HCT116 (cell line): ENCODE results near the gene FSD1L. TPM values are rescaled to one million over a fixed set of nuclear protein-coding genes. Genes with fewer than 3 reads are reported as not detected.

ENCODE experiments used
- ATAC-seq: fragments of 200-7000 bp; cut with Tn5 transposase; 2 replicates; pipeline ENCODE4 v1.9.1; 2020; ENCODE audit warnings: mild to moderate bottlenecking, moderate library complexity
- BruUV-seq: library from RNA; stranded (reverse); fragments of 400-500 nt; replicated peaks from 2 replicates; lab custom pipeline; 2021; lab: Mats Ljungman, UMichigan
- CTCF ChIA-PET: fragments of 300-600 bp; sonication (Branson Sonifier 250); formaldehyde crosslinking; loops from one replicate; lab custom pipeline; 2021; ENCODE audit warnings: antibody characterized with exemption; lab: Charles Lee
- POLR2A ChIA-PET: fragments of 300-600, 350-600 bp; sonication (Branson Sonifier 250); formaldehyde crosslinking; loops from one replicate; lab custom pipeline; 2021; ENCODE audit warnings: antibody characterized with exemption; lab: Charles Lee
- RAD21 ChIA-PET, 2 experiments: fragments of 300-600 bp; sonication (Branson Sonifier 250); formaldehyde crosslinking; loops; one replicate each; lab custom pipeline; 2023; ENCODE audit warnings: low total read pairs in 2 of 2; ENCODE audit not compliant: uncharacterized antibody in 2 of 2, unreplicated experiment in 2 of 2, low non-redundant PET in 1 of 2; lab: Charles Lee
- DNase-seq: peaks from one replicate; pipeline ENCODE4 v3.0.0-alpha.2; 2010; ENCODE audit warnings: low read depth, low spot score
- H2AFZ ChIP-seq: fragments of 200-600 bp; shearing (Covaris generic), sonication (generic); 2 replicates; pipeline ENCODE4 v1.6.1; 2017; ENCODE audit warnings: low read depth, mixed run types, mixed read lengths, antibody characterized with exemption, low read length; ENCODE audit not compliant: poor library complexity, severe bottlenecking
- H3K27ac ChIP-seq: 2 replicates; pipeline ENCODE4 v1.5.1; 2012; ENCODE audit warnings: low read depth, low read length
- H3K27me3 ChIP-seq: fragments of 200-600 bp; sonication (generic); 2 replicates; pipeline ENCODE4 v1.6.1; 2016; ENCODE audit warnings: mixed run types, low read length, mixed read lengths; ENCODE audit not compliant: insufficient read depth
- H3K36me3 ChIP-seq, 2 experiments: fragments of 200-500 bp in 1 of 2; fragments of 200-600 bp in 1 of 2; sonication (Bioruptor generic) in 1 of 2; sonication (generic) in 1 of 2; 2 replicates each; pipeline versions ENCODE4 v1.5.1 to v1.6.1; 2014 to 2016; ENCODE audit warnings: low read length in 2 of 2, inconsistent platforms in 1 of 2, mixed read lengths in 1 of 2, mixed run types in 1 of 2; ENCODE audit not compliant: insufficient read depth in 2 of 2, control insufficient read depth in 1 of 2
- H3K4me1 ChIP-seq, 2 experiments: fragments of 200-600 bp in 1 of 2; sonication (generic) in 1 of 2; 2 replicates each; pipeline versions ENCODE4 v1.5.1 to v1.6.1; 2012 to 2017; ENCODE audit warnings: low read length in 2 of 2, inconsistent platforms in 1 of 2, mild to moderate bottlenecking in 1 of 2, mixed read lengths in 1 of 2, mixed run types in 1 of 2, moderate library complexity in 1 of 2; ENCODE audit not compliant: insufficient read depth in 2 of 2, control insufficient read depth in 1 of 2
- H3K4me2 ChIP-seq: fragments of 200-600 bp; sonication (generic); 2 replicates; pipeline ENCODE4 v1.6.1; 2017; ENCODE audit warnings: mixed run types, low read length, mixed read lengths
- H3K4me3 ChIP-seq, 2 experiments: fragments of 200-600 bp in 1 of 2; sonication (generic) in 1 of 2; replicated peaks in 1 of 2; 2 replicates each; pipeline ENCODE4 v1.5.1; 2011 to 2016; ENCODE audit warnings: low read length in 2 of 2, control low read depth in 1 of 2, low read depth in 1 of 2, mild to moderate bottlenecking in 1 of 2, mixed read lengths in 1 of 2, mixed run types in 1 of 2
- H3K79me2 ChIP-seq: fragments of 200-600 bp; sonication (generic); 2 replicates; pipeline ENCODE4 v1.6.1; 2017; ENCODE audit warnings: mild to moderate bottlenecking, mixed run types, low read length, moderate library complexity, mixed read lengths; ENCODE audit not compliant: insufficient read depth
- H3K9ac ChIP-seq: fragments of 200-600 bp; sonication (generic); 2 replicates; pipeline ENCODE4 v1.6.1; 2016; ENCODE audit warnings: low read length, mixed read lengths
- H3K9me2 ChIP-seq: fragments of 200-600 bp; sonication (generic), shearing (Covaris generic); 2 replicates; pipeline ENCODE4 v1.6.1; 2017; ENCODE audit warnings: mixed run types, mild to moderate bottlenecking, moderate library complexity; ENCODE audit not compliant: insufficient read depth
- H3K9me3 ChIP-seq, 2 experiments: fragments of 200-500 bp in 1 of 2; fragments of 200-600 bp in 1 of 2; sonication (Bioruptor generic) in 1 of 2; sonication (generic) in 1 of 2; 2 replicates each; pipeline ENCODE4 v1.6.1; 2014 to 2017; ENCODE audit warnings: low read length in 2 of 2, mixed read lengths in 2 of 2, inconsistent platforms in 1 of 2, low read depth in 1 of 2, mild to moderate bottlenecking in 1 of 2, mixed run types in 1 of 2, moderate library complexity in 1 of 2; ENCODE audit not compliant: control insufficient read depth in 1 of 2, insufficient read depth in 1 of 2
- H4K20me1 ChIP-seq: fragments of 200-600 bp; sonication (generic), shearing (Covaris generic); 2 replicates; pipeline ENCODE4 v1.6.1; 2017; ENCODE audit warnings: mixed run types, mild to moderate bottlenecking, moderate library complexity; ENCODE audit not compliant: insufficient read depth
- CEBPB ChIP-seq: IDR thresholded peaks from 2 replicates; pipeline ENCODE4 v1.6.1; 2012; ENCODE audit warnings: low read depth
- EGR1 ChIP-seq: IDR thresholded peaks from 2 replicates; pipeline ENCODE4 v1.6.1; 2012; ENCODE audit warnings: low read depth
- FOSL1 ChIP-seq: IDR thresholded peaks from 2 replicates; pipeline ENCODE4 v1.6.1; 2012; ENCODE audit warnings: low read depth
- REST ChIP-seq: IDR thresholded peaks from 2 replicates; pipeline ENCODE4 v1.6.1; 2012; ENCODE audit warnings: low read depth
- TCF7L2 ChIP-seq: IDR thresholded peaks from 2 replicates; pipeline ENCODE4 v1.7.0; 2011; ENCODE audit warnings: borderline replicate concordance, inconsistent platforms; ENCODE audit not compliant: insufficient read depth, insufficient read length; ENCODE audit errors: extremely low read depth
- ZFX ChIP-seq: fragments of 450-650 bp; IDR thresholded peaks from 2 replicates; pipeline ENCODE4 v1.6.1; 2017
- ZNF274 ChIP-seq: fragments of 200-500 bp; sonication (Bioruptor generic); IDR thresholded peaks from 2 replicates; pipeline ENCODE4 v1.6.1; 2014; ENCODE audit warnings: mild to moderate bottlenecking, low read depth, low read length, inconsistent platforms
- intact Hi-C: fragments of 100-400 bp; cut with micrococcal nuclease; formaldehyde crosslinking; loops from 2 replicates; pipeline ENCODE4 v1.10.0; 2022
- total RNA-seq: library from RNA; stranded (reverse); gene quantifications from one replicate; pipeline ENCODE4 v1.2.1, GENCODE V29; 2021; ENCODE audit not compliant: unreplicated experiment

Gene FSD1L
- total RNA-seq, 1 experiment from 2014 or later = 5.5 TPM

GRCh38 chr9:105458404-105458803, 10.6 kb downstream of the FSD1L start (continued):
- TF ChIP-seq TCF7L2 (no peak), REST (no peak)
- TF ChIP-seq, all 23 proteins: peak for 0

GRCh38 chr9:105459336-105459735, 11.5 kb downstream of the FSD1L start:
- no peaks in the 10 kb centered on the region for H3K4me1 ChIP-seq
- no peaks in the 10 kb centered on the region for H4K20me1 ChIP-seq
- H3K4me2 ChIP-seq = no peak overlapping the region
- no peak overlapping the region for H3K9ac ChIP-seq
- H2AFZ ChIP-seq = no peak overlapping the region
- intact Hi-C loops = no loop called here
- H3K79me2 ChIP-seq = peaks cover 78% of the 10 kb centered on the region
- H3K9me3 ChIP-seq = no peaks in the 10 kb centered on the region
- ATAC-seq = no peak
- no peak for DNase-seq
- TF ChIP-seq EGR1 = no peak
- TF ChIP-seq CEBPB = no peak
- no peak for TF ChIP-seq ZFX
- no peak for TF ChIP-seq ZNF274
- TF ChIP-seq FOSL1 = no peak
- CTCF ChIA-PET = no interaction called here
- no peaks in the 10 kb centered on the region for H3K36me3 ChIP-seq
- H3K9me2 ChIP-seq = no peaks in the 10 kb centered on the region
- no peak overlapping the region for H3K4me3 ChIP-seq
- BruUV-seq = no TSS peak
- RAD21 ChIA-PET = no interaction called here
- no peaks in the 10 kb centered on the region for H3K27me3 ChIP-seq
- POLR2A ChIA-PET = no interaction called here
- H3K27ac ChIP-seq = no peak overlapping the region
